GM21390 (cell line): ENCODE data around the gene TRPC4AP.
A peak's percentile ranks its signal among the peaks of the same experiment; 100 is the strongest.

Source experiments
- ATAC-seq: cut with Tn5 transposase; IDR thresholded peaks from one replicate; pipeline ENCODE4 v1.9.1; 2021; ENCODE audit not compliant: unreplicated experiment

The TRPC4AP gene

DNA sequence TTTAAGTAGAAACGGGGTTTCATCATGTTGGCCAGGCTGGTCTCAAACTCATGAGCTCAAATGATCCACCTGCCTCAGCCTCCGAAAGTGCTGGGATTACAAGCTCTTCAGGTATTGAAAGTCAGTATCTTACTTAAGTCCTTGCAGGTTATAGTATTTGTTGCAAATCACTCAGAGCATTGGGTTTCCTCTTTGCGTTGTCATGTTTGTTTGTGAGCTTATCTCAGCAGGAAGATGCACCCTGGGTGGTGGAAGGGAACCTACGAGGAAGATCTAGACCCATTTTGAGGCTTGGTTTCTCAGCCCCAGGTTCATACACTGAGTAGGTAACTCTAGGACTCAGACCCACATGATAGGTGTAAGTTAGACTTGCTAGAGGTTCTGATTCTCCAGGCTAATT is 118.4 kb downstream of the TRPC4AP start:
- ATAC-seq = no peak

DNA sequence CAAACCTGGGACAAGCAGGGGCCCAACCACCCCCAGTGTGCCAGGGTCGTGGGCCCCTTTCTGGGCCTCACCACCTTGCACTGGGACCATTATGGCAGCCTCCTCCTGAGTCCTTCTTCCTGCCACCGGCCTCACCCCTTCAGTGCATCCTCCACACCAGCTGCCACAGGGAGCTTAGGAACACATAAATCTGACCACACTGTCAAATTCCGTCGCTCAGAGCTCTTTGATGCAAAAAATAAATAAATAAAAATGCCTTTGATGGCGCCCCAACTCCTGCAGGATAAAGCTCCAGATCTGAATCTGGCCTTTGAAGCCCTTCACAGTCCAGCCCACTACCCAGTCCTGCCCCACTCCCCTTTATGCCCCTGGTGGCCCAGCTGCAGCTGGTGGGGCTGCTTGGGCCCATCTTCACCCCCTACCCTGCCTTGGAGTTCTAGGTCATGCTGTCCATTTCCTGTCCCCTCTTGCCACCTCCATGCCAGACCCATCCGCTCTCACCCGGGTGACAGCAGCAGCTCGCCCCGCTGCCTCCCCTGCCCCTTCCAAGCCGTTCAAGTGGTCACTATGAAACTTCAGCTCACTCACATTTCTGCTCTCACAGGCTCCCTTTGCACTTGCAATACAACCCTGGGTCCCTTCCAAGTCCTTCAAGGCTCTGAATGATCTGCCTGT is 120.9 kb downstream of the TRPC4AP start:
- ATAC-seq = no peak

DNA sequence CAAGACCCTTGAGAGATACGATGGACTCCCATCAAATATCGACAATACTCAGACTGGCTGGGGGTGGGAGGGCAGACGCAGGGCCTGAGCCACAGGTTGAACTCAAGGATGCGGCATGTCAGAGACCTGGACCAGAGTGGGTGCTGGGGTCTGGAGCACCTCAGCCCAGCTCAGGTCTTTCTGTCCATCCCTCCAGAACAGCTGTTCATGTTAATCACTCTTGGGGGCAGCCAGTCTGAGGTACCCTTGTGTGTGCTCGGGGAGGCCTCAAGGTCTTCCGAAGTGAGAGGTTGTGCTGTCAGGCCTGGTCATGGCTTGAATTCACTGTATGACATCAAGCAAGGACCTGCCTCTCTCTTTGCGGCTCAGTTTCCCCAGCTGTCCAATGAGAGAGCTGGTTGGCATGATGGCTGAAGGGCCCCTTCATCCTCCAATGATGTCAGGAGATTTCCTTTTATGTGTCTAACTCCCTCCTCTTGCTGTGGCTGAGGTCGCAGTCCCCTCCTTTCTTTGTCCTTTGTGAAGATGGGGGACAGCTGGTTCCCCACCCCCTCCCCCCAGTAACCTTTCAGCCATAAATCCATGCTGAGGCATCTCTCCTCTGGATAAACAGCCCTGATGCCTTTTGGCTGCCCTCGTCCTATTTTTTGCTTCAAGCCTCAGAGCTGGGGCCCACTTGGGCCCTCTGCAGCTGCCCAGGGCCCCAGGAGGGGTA is 121.6 kb downstream of the TRPC4AP start:
- no peak for ATAC-seq

DNA sequence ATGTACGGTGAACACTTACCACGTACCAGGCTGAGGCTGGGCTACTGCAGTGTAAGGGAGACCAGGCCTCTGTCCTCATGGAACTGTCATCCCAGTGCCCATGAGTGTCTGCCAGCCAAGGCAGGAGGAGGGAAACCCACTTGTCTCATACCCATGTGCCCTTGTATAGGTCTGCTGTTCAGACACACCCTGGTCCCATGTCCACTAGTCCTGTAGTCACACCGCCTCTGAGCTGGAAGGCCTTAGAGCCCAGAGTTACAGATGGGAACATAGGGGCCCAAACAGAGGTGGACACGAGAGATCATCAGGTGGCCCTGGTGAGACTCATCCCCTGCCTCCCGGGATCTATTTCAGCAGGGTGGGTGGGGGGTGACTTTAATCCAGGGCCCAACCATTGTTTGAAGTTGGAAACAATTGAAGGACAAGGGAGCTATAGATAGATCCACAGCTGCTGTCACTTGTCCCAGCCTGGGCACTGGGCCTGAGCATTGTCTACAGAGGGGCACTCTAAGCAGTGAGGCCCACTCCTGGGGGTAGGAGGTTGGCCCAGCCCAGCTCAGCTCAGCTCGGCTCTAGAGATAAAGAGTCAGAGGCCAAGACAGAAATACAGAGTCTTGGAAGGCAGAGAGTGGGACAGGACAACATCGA is 122.3 kb downstream of the TRPC4AP start:
- no peak for ATAC-seq

DNA sequence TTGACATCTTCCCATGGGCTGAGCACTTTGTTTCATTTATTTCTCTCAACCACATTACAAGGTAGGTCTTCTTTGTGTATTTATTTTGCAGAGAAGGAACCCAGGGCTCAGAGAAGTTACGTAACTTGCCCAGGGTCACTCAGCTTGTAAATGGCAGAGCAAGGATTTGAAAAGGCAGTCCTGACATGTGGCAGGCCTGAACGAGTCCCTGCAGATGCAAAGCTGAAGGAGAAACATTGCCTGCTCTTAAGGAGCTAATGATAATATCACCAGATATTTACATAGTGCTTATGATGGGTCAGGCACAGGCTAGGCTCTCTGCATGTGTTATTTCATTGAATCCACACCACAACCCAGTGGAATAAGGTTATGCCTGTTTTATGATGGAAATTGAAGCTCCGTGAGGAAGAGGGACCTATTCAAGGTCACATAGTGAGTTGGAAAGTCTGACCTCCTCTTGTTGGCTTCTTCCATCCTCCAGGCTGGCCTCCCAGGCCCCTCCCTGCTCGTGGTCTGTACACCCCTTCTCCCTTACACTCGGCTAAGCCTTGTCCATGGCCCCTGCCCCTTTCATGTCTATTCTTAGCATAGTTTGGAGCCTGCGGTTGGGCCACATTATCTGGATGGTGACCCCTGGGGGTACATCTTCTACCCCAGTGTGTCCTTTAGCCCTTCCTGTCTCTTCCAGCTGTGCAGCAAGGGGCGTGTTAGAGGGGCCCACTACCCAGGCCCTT is 124.4 kb downstream of the TRPC4AP start:
- no peak for ATAC-seq

DNA sequence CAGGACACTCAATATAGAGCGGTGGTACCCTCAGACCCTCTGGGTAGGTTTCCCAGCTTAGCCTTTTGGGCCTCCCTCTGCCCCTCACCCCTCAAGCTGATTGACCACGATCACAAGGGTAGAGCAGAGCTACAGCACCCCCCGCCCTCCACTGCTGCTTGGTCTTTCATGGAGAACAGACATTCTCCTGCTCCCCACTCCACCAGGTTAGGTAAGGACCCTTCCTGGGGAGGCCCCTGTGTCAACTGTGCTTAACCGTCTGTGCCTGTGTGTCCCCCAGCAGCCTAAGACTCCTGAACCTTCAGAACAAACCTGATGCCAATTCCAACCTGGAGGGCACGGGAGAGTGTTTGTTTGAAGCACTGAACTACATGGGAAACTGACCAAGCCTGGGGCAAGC is 125.2 kb downstream of the TRPC4AP start:
- ATAC-seq = no peak

DNA sequence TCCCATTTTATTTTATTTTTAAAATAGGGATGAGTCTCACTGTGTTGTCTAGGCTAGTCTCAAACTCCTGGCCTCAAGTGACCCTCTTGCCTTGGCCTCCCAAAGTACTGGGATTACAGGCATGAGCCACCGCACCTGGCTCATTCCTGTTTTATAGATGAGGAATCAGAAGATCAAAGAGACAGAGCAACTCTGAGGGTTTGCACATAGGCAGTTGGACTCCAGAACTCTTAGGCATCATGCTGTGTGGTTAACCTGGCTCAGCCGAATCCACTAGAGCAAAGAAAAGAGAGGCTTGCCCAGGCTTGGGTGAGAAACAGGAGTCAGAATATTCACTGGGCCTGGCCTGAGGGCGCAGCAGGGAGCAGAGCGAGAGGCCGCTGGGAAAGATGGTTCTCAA is 127.6 kb downstream of the TRPC4AP start:
- ATAC-seq = no peak

DNA sequence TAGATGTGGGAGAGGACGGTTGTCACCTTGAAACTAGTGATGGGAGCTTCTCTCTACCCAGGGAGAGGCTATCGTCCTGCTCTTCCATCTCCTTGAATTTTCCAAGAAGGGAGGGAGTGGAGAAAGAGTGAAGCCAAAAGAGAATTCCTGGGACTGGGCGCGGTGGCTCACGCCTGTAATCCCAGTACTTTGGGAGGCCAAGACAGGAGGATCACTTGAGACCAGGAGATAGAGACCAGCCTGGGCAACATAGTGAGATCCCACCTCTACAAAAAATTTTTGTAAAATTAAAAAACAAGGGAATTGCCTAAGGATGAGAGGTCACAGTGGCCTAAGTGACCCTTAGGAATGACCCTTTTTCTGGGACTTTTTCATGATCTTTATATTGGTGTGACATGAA is 128.1 kb downstream of the TRPC4AP start:
- ATAC-seq = no peak

DNA sequence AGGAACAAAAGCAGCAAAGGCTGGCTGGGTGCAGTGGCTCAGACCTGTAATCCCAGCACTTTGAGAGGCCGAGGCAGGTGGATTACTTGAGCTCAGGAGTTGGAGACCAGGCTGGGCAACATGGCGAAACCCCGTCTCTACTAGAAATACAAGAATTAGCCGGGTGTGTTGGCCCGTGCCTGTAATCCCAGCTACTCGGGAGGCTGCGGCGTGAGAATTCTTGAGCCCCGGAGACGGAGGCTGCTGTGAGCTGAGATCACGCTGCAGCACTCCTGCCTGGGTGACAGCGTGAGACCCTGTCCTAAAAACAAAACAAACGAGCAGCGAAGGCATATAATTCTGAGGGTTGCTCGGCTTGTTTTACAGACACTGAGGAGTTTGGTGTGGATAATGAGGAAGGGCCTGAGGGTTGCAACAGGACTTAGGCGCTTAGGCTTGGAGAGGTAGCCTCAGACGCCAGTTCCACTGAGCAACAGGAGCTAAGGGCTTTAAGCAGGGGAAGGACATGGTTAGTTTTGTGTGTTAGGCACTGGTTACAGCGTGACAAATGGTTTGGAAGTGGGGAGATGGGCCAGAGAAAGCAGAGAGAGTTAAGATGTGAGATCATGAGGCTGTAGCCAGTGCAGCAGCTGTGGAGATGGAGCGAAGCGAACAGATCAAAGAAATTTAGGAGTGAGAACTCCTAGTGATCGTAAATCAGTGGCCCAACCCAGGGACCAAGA is 135.7 kb downstream of the TRPC4AP start:
- no peak for ATAC-seq

DNA sequence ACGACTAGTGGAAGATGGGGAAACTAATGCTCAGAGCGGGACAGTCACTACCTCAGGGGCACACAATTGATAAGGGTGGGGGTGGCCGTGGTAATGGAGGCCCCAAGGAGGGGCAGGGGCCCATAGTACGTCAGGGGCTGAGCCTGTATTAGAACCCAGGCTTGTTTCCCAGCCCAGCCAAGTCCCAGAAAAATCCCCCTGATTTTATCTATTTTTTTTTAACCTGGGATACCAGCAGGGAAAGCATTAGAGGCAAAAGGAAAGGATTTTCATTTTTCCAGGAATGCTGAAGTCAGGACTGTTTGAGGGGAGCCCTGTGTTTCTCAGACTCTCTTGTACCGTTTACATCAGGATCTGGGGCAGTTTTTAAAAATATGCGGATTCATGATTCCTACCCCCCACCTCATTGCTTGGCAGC is 136.6 kb downstream of the TRPC4AP start:
- no peak for ATAC-seq

DNA sequence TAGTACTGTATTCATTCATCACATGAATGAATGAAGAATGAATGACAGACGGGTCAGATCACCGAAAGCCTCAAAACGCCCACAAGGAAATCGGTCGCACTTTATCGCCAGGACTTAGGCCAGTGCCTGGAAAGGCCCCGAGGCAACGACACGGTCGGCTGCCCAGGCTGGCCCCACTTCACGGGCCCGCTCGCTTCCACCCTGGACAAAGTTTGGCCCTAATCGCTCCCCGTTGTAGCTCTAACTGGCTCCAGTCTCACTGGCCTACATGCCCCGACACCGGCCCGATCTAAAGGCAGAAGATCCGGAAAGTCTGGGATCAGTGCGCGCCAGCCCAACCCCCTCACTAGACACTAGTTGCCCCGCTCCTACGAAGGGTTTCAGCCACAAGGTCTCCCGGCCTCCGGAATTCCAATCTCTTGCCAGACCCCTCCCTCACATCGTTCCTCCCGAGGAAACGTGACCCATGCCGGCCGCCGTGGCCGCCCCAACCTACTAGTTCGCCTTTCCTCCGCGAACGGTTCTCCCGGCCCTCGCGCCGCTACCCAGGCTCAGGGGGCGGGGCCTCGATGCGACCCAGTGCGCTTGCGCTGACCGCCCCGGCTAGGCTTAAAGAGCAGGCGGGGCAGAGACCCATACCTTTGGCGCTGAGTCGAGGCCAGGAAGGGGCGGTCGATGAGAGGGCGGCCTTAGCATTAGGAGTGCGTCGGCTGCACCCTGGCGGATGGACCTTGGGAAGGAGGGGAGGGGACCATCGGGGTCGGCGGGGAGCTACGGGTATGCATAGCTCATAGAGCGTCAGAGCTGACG is 137.2 kb downstream of the TRPC4AP start, which contains the start of the genes GSS and MYH7B:
Gene GSS, minus strand, starts transcription at position 576 of the 810 bp plus-strand sequence. CDS start 3,954 bp downstream, outside the sequence.
Gene MYH7B, plus strand, starts transcription at position 638 of the 810 bp plus-strand sequence. CDS start 22,138 bp downstream, outside the sequence.
- peak; percentile 84 for ATAC-seq

DNA sequence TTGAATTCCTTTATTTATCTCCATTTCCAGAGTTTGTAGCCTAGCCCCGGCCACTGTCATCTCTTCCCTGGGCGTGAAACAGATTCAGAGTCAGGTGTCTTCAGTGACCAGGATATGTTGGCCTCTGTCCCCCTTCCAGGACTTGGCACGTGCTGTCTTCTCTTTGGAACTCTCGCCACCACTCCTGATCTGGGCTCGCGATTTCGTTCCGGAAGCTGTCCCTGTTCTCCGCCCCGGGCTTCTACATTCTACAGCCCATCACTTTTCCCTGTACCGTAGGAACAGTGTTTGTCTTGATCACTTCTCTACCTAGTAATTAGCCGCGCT is 137.7 kb downstream of the TRPC4AP start:
- ATAC-seq = no peak

DNA sequence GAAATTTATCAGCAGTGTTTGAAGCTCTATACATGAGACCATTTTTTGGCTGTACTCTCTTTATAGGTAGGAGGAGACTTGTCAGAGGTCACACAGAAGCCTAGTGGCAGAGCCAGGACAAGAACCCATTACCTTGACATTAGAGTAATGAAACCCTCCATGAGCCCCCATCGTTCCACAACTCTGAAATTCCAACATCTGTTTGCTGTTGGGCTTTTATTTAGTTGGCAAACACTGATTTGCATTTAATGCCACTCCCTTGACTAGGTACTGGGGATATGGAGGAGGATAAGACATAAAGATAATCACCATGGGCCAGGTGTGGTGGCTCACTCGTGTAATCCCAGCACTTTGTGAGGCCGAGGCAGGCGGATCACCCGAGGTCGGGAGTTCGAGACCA is 138.6 kb downstream of the TRPC4AP start:
- ATAC-seq = no peak

DNA sequence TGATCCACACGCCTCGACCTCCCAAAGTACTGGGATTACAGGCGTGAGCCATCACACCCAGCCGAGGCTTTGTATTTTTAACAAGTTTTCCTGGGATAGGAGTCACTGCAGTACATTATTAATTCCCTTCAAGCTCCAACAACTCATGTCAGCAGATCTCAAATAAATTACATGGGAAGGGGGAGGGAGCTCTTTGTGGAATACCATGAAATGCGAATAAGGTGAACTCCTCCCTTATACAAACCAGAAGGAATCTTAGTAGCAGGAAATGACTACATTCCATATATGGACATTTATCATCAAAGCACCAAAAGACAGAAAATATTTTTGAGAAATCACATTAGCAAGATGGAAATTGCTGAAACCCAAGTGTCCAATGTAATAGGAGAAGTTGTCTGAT is 139.9 kb downstream of the TRPC4AP start:
- ATAC-seq = no peak
